GM12873 (cell line): ENCODE data around the gene MBOAT7.

ENCODE experiments used
- TF ChIP-seq, protein P1 (sequence below): IDR thresholded peaks from 2 replicates; pipeline ENCODE4 v1.5.1; 2012; ENCODE audit warnings: low read depth, mild to moderate bottlenecking, moderate library complexity, low read length, control low read depth; ENCODE audit not compliant: insufficient read depth; ENCODE audit errors: missing control alignments

The MBOAT7 gene

DNA sequence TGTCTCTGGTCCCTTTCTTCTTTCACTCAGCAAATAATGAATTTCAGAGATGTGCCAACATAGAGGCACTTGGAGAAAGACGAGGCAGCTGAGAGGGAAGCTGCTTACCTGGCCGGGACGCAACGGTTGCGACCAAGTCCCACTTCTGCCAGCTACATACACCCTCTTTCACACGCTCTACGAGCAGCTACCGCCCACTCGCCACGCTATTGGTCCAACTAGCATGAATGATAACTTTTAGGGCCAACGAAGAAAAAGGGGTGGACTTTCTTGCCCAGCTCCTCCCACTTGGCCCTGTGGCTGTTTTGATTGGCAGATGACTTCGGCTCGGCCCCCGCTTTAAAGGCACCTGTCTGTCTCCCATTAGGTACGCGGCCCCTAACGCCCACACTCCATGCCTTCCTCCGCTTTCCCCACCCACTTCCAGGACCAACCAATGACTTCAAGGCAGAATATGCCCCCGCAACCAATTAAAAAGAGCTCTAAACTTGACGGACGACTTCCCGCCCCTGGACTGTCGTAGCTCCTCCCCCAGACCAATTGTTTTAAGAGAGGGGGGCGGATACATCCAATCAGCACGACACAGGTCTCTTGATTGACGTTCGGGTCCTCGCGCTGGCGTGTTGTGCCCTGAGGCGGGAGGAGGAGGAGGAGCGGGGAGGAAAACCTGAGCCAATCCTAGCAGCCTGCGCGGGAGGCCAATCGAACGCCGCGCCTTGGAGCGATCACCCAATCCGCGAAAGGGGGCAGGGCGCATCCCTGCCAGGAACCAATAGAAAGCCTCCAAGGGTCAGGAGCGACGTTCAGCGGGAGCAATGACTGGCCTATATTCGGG, 52.3 kb downstream of the MBOAT7 start:
- TF ChIP-seq, protein P1, sequence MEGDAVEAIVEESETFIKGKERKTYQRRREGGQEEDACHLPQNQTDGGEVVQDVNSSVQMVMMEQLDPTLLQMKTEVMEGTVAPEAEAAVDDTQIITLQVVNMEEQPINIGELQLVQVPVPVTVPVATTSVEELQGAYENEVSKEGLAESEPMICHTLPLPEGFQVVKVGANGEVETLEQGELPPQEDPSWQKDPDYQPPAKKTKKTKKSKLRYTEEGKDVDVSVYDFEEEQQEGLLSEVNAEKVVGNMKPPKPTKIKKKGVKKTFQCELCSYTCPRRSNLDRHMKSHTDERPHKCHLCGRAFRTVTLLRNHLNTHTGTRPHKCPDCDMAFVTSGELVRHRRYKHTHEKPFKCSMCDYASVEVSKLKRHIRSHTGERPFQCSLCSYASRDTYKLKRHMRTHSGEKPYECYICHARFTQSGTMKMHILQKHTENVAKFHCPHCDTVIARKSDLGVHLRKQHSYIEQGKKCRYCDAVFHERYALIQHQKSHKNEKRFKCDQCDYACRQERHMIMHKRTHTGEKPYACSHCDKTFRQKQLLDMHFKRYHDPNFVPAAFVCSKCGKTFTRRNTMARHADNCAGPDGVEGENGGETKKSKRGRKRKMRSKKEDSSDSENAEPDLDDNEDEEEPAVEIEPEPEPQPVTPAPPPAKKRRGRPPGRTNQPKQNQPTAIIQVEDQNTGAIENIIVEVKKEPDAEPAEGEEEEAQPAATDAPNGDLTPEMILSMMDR = no peak

DNA sequence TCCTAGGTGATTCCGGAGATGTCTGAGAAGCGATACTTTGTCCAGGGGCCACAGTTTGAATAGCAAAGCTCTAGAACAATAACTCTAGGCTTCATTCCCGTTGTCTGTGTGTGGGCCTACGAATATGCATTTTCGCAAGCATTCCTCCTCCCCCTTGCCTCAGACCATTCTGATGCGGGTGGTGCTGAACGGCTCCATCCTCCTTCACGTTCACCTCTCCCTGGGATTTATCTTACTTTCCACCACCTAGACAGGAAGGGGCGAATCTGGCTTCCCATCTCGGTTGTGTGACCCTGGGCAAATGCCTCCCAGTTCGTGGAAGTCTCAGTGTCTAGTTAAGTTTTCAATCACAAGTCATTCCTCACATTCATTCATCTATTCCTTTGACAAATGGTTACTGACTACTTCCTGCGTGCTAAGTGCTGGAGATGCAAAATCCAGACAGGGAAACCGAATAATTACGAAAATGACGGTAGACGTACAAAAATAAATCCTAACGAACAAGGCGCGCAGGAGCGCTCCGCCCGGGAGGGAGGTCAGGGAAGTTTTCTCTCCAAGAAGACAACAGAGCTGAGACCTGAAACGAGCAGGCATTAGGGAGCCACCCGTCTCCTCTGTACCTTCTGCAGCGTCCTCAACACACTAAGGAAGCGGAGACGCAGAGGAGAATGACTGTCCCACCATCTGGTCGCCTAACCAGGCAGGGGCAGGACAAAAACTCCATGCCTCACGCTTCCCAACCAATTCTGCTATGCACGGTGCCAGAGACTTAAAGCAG, 53.1 kb downstream of the MBOAT7 start:
- TF ChIP-seq, protein P1 = no peak

- TF ChIP-seq, protein P1 = no peak
Measured at GRCh38 chr19:54133957-54134590, 55.3 kb downstream of the MBOAT7 start.

DNA sequence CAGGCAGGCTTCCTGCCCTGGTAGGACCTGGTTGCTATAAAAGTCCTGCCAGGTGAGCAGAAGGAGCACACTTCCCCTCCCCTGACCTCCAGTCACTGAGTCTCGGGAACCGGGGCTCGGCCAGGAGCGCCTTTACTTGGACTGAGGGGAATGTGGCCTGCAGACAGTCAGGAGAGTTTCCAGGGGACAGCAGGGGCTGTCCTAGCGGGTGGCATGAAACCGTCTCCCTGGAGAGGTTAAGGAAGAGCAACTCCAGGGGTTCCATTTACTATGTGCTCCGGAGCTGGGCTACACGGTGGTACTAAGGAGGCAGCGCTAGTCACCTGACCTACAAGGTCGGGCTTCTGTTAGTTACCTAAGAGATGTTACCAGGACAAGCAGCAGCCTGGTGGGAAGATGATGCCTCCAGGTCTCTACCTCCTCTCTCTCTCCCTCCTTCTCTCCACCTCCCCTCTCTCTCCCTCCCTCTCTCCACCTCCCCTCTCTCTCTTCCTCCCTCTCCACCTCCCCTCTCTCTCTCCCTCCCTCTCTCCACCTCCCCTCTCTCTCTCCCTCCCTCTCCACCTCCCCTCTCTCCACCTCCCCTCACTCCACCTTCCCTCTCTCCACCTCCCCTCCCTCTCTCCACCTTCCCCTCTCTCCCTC, 55.9 kb downstream of the MBOAT7 start:
- TF ChIP-seq, protein P1 = no peak

GRCh38 chr19:54129617-54129996, 59.8 kb downstream of the MBOAT7 start:
- TF ChIP-seq, protein P1 = no peak

- TF ChIP-seq, protein P1 = no peak
Measured at GRCh38 chr19:54128796-54129616, 60.4 kb downstream of the MBOAT7 start.
